Activated CD8-positive, alpha-beta T cell treated with anti-CD3 and anti-CD28 coated beads for 36 hours (primary cell): ENCODE measurements around the gene NT5DC1. TPM values are rescaled to one million over a fixed set of nuclear protein-coding genes. Genes with fewer than 3 reads are reported as not detected.
A peak's percentile ranks its signal among the peaks of the same experiment; 100 is the strongest.

Experiments used
- ATAC-seq: fragments of 200-7000 bp; cut with Tn5 transposase; one replicate; pipeline ENCODE4 v1.10.0; 2021; ENCODE audit warnings: mild to moderate bottlenecking, moderate library complexity
- CTCF ChIA-PET: fragments of 350-600 bp; sonication (Branson Sonifier 250); formaldehyde crosslinking; loops from one replicate; lab custom pipeline; 2021; ENCODE audit warnings: antibody characterized with exemption; lab: Charles Lee
- POLR2A ChIA-PET: fragments of 350-600 bp; sonication (Branson Sonifier 250); formaldehyde crosslinking; loops from one replicate; lab custom pipeline; 2021; ENCODE audit warnings: antibody characterized with exemption; lab: Charles Lee
- DNase-seq: peaks from one replicate; pipeline ENCODE4 v3.0.0-alpha.2; 2020
- H3K27ac Mint-ChIP-seq: one replicate; pipeline ENCODE4 v1.8.0; 2021; ENCODE audit warnings: mild to moderate bottlenecking, mixed read lengths
- H3K27me3 Mint-ChIP-seq: one replicate; pipeline ENCODE4 v1.8.0; 2021; ENCODE audit warnings: mixed read lengths
- H3K36me3 Mint-ChIP-seq: one replicate; pipeline ENCODE4 v1.8.0; 2021; ENCODE audit warnings: low read depth, mixed read lengths
- H3K4me1 Mint-ChIP-seq: one replicate; pipeline ENCODE4 v1.8.0; 2021; ENCODE audit warnings: low read depth, mixed read lengths
- H3K4me3 Mint-ChIP-seq: one replicate; pipeline ENCODE4 v1.8.0; 2021; ENCODE audit warnings: mild to moderate bottlenecking, moderate library complexity, mixed read lengths
- H3K9me3 Mint-ChIP-seq: one replicate; pipeline ENCODE4 v1.8.0; 2021; ENCODE audit warnings: mixed read lengths
- CTCF ChIP-seq: fragments of 200-600 bp; IDR thresholded peaks from one replicate; pipeline ENCODE4 v1.8.0; 2022; ENCODE audit warnings: antibody characterized with exemption, mild to moderate bottlenecking
- intact Hi-C: fragments of 100-400 bp; cut with micrococcal nuclease; formaldehyde crosslinking; loops from one replicate; pipeline ENCODE4 v1.10.0; 2022
- total RNA-seq, 2 experiments: library from RNA; stranded (reverse); gene quantifications; one replicate each; pipeline ENCODE4 v1.2.3, GENCODE V29; 2021

NT5DC1 gene
- total RNA-seq, 2 experiments from 2014 or later: 47.8 to 53.3 TPM

- CTCF ChIA-PET: interaction anchor here (0.6 to 3.1 kb wide), 20 partner anchors 8 to 135 kb away, joined by 3 to 33 read pairs (median 4); partner anchors contain the start of genes COL10A1 and NT5DC1
- H3K36me3 Mint-ChIP-seq: peaks cover 31% of the 10 kb centered on the region
- no peaks in the 10 kb centered on the region for H3K9me3 Mint-ChIP-seq
- intact Hi-C loops: no loop called here
- TF ChIP-seq CTCF: peak; percentile 57
- no peaks in the 10 kb centered on the region for H3K27me3 Mint-ChIP-seq
- no peak overlapping the region for H3K27ac Mint-ChIP-seq
- POLR2A ChIA-PET: interaction anchor here (0.8 kb wide), 1 partner anchor 11 kb away, joined by 3 read pairs; no protein-coding TSS in a partner anchor
- DNase-seq (peak; percentile 69), ATAC-seq (peak; percentile 66)
- no peak overlapping the region for H3K4me3 Mint-ChIP-seq
- no peaks in the 10 kb centered on the region for H3K4me1 Mint-ChIP-seq
These were observed 11.2 kb downstream of the NT5DC1 start for GRCh38 chr6:116111552-116112528.

- no peaks in the 10 kb centered on the region for H3K27me3 Mint-ChIP-seq
- no peaks in the 10 kb centered on the region for H3K9me3 Mint-ChIP-seq
- no peak for TF ChIP-seq CTCF
- DNase-seq (no peak), ATAC-seq (no peak)
- CTCF ChIA-PET: interaction anchor here (2.4 to 3.1 kb wide), 4 partner anchors 10 to 24 kb away, joined by 8 to 33 read pairs (median 14); partner anchors contain the start of gene NT5DC1
- no peak overlapping the region for H3K4me3 Mint-ChIP-seq
- intact Hi-C loops: no loop called here
- peaks cover 30% of the 10 kb centered on the region for H3K36me3 Mint-ChIP-seq
- no peak overlapping the region for H3K27ac Mint-ChIP-seq
- no peaks in the 10 kb centered on the region for H3K4me1 Mint-ChIP-seq
- POLR2A ChIA-PET: interaction anchor here (1.1 to 1.5 kb wide), 2 partner anchors 12 to 46 kb away, joined by 3 to 6 read pairs; partner anchors contain the start of gene NT5DC1
These were observed 12.7 kb downstream of the NT5DC1 start for GRCh38 chr6:116113386-116113785.

GRCh38 chr6:116115781-116116180, 15.1 kb downstream of the NT5DC1 start:
- ATAC-seq: no peak
- Mint-ChIP-seq H3K9me3 (no peaks in the 10 kb centered on the region), H3K4me1 (no peaks in the 10 kb centered on the region), H3K4me3 (no peak overlapping the region), H3K27ac (no peak overlapping the region), H3K36me3 (peaks cover 20% of the 10 kb centered on the region), H3K27me3 (no peaks in the 10 kb centered on the region)
- intact Hi-C loops: no loop called here
- CTCF ChIA-PET: interaction anchor here (0.9 kb wide), 1 partner anchor 13 kb away, joined by 3 read pairs; no protein-coding TSS in a partner anchor
- DNase-seq: no peak
- POLR2A ChIA-PET: no interaction called here
- TF ChIP-seq CTCF: peak; percentile 43

- intact Hi-C loops: no loop called here
- TF ChIP-seq CTCF: no peak
- DNase-seq (no peak), ATAC-seq (no peak)
- Mint-ChIP-seq H3K27ac (no peak overlapping the region), H3K27me3 (no peaks in the 10 kb centered on the region), H3K4me1 (no peaks in the 10 kb centered on the region), H3K9me3 (no peaks in the 10 kb centered on the region), H3K36me3 (peaks cover 11% of the 10 kb centered on the region), H3K4me3 (no peak overlapping the region)
- ChIA-PET CTCF (no interaction called here), POLR2A (interaction anchor here (1.6 kb wide), 1 partner anchor 18 kb away, joined by 5 read pairs; the partner anchor contains the start of gene NT5DC1)
These were observed 18.0 kb downstream of the NT5DC1 start for GRCh38 chr6:116118608-116119007.
